ENCODE data around the gene FREM1. TPM values are rescaled to one million over a fixed set of nuclear protein-coding genes. Genes with fewer than 3 reads are reported as not detected.

The FREM1 gene
- total and polyA plus RNA-seq, 10 of the 15 experiments (the other 5 are each of a cell fraction or from before 2014, with no cell fraction given) = 0.01 to 0.16 (median 0.08) TPM; not detected in 7

DNA sequence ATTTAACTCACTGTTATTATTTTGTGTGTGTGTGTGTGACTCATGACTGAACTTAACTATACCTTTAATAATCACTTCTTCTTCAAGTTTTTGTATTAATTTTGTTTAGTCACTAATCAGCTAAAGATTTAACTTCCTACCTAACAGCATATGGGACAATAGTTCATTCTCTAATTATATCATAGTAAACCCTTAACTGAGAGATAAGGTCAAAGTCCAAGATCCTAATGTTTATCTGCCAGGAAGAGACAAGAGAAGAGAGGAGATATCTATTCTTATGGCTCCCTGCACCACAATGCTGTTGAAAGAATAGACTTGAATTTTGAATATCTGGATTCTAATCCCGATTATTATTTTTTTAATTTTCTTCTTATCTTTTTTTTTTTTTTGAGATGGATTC is 28.1 kb downstream of the FREM1 start:
- CTCF ChIA-PET = no interaction called here
- FAIRE-seq (no peak), ATAC-seq (no peak), DNase-seq (ENCODE audit: low read depth, low spot score) (no peak)
- 67% methylated on average over 1 of the region's 1 CpG for WGBS (ENCODE audit: insufficient coverage, insufficient replicate concordance, low lambda C conversion rate, missing lambda C conversion rate)
- Histone ChIP-seq H3K9ac (ENCODE audit: control insufficient read depth, insufficient read depth, low read length) (no peak overlapping the region), H3K36me3 (ENCODE audit: control insufficient read depth in 2 of 2, insufficient read depth in 2 of 2, low read length in 1 of 2) (no peaks in the 10 kb centered on the region), H3K27me3 (replicated peaks in 1 of 2; ENCODE audit: control insufficient read depth in 2 of 2, insufficient read depth in 2 of 2, low read length in 1 of 2) (no peaks in the 10 kb centered on the region), H3K27ac (ENCODE audit: control insufficient read depth, insufficient read depth) (no peak overlapping the region), H3K4me1 (ENCODE audit: control insufficient read depth, insufficient read depth, low read length) (no peaks in the 10 kb centered on the region), H3K79me2 (ENCODE audit: control insufficient read depth, insufficient read depth, low read length) (no peaks in the 10 kb centered on the region), H3K9me3 (replicated peaks; ENCODE audit: control insufficient read depth, insufficient read depth, low read length) (no peaks in the 10 kb centered on the region), H3K4me2 (ENCODE audit: control insufficient read depth, insufficient read depth) (no peak overlapping the region), H4K20me1 (ENCODE audit: control insufficient read depth, insufficient read depth) (no peaks in the 10 kb centered on the region), H3K4me3 (no peak overlapping the region), H2AFZ (ENCODE audit: control insufficient read depth, low read depth, low read length) (no peak overlapping the region)
- in situ Hi-C loops (cut with MboI) = no loop called here
- TF ChIP-seq CEBPB (IDR thresholded peaks at IDR 0.05; ENCODE audit: borderline replicate concordance in 1 of 2, low read depth in 2 of 2, low read length in 2 of 2) (no peak), E4F1 (IDR thresholded peaks at IDR 0.05; ENCODE audit: borderline replicate concordance, partially characterized antibody) (no peak), PAX5 (IDR thresholded peaks at IDR 0.05; ENCODE audit: borderline replicate concordance, low read depth, low read length) (no peak), CREB1 (IDR thresholded peaks at IDR 0.05; ENCODE audit: low read depth) (no peak), KLF5 (IDR thresholded peaks at IDR 0.05; ENCODE audit: partially characterized antibody) (no peak), HCFC1 (IDR thresholded peaks at IDR 0.05; ENCODE audit: low read length) (no peak), ZBED1 (IDR thresholded peaks at IDR 0.05; ENCODE audit: borderline replicate concordance) (no peak), RCOR1 (conservative IDR thresholded peaks at IDR 0.05; ENCODE audit: low read depth, low read length) (no peak), SKIL (IDR thresholded peaks at IDR 0.05; ENCODE audit: low read depth, poor library complexity, severe bottlenecking) (no peak)
- POLR2A ChIA-PET = no interaction called here
- SMC1A ChIA-PET (ENCODE audit: uncharacterized antibody, unreplicated experiment) = interaction anchor here (1.6 kb wide), 1 partner anchor 19 kb away, joined by 5 read pairs; no protein-coding TSS in a partner anchor
- intact Hi-C loops (cut with micrococcal nuclease; ENCODE audit: unreplicated experiment) = no loop called here
- BruUV-seq (replicated peaks) = no TSS peak
- RAD21 ChIA-PET (ENCODE audit: unreplicated experiment) = no interaction called here
